ENCODE measurements around the gene PUDP. TPM values are rescaled to one million over a fixed set of nuclear protein-coding genes. Genes with fewer than 3 reads are reported as not detected.

PUDP gene
- total RNA-seq, 1 donor from 2014 or later = 17.2 TPM

DNA sequence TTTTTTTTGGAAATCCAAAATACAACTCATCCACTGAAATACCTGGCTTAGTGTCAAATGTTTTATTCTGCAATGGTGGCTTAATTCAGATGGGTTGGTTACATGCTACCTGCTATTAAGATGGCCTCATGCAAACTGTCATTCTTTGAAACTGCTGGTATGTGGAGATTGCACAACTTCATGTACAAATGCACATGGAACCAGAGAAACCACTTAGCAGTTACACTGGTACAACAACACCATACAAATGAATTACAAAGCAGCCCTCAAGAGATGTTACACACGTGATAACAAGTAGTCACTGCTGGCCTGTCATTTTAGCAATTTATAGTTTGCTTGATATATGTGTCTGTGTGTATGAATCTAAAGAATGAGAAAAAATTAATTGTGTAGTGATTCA is 85.0 kb downstream of the PUDP start:
- Histone ChIP-seq H3K27ac (no peak overlapping the region), H3K27me3 (no peaks in the 10 kb centered on the region), H3K36me3 (no peaks in the 10 kb centered on the region), H3K4me1 (peaks cover 4% of the 10 kb centered on the region), H3K4me3 (no peak overlapping the region), H3K9me3 (no peaks in the 10 kb centered on the region)
- TF ChIP-seq POLR2AphosphoS5 (IDR thresholded peaks at IDR 0.05; ENCODE audit: insufficient read depth in 1 of 2, low read depth in 1 of 2) (peak in 1 of 2 donors; percentile 51), POLR2A (IDR thresholded peaks at IDR 0.05) (no peak)
- DNase-seq (ENCODE audit: extremely low spot score in 2 of 2) = no peak
- intact Hi-C loops (cut with DNase I) = no loop called here

DNA sequence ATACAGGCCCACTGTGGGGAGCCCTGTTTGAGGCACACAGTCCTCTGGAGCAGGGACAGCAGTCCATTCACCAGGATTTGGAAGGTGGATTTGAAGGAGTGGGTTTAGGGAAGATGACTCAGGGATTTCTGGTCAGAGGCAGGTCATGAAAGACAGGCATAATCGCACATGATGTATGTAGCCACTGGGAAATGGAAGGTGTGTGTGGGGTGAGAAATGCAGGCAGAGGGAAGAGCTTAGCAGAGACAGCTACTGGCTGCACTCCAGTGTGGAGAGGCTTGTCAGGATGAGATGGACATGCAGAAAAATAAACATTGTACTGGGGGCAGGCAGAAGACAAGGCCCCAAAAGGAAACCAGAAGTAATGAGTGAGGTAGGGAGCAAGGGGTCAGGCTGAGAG is 85.7 kb downstream of the PUDP start:
- no peak overlapping the region for H3K27ac ChIP-seq
- DNase-seq (ENCODE audit: extremely low spot score in 2 of 2) = no peak
- peaks cover 4% of the 10 kb centered on the region for H3K4me1 ChIP-seq
- no peaks in the 10 kb centered on the region for H3K27me3 ChIP-seq
- no peak overlapping the region for H3K4me3 ChIP-seq
- intact Hi-C loops (cut with DNase I) = no loop called here
- no peaks in the 10 kb centered on the region for H3K9me3 ChIP-seq
- no peak for TF ChIP-seq POLR2AphosphoS5 (IDR thresholded peaks at IDR 0.05; ENCODE audit: insufficient read depth in 1 of 2, low read depth in 1 of 2)
- no peaks in the 10 kb centered on the region for H3K36me3 ChIP-seq

DNA sequence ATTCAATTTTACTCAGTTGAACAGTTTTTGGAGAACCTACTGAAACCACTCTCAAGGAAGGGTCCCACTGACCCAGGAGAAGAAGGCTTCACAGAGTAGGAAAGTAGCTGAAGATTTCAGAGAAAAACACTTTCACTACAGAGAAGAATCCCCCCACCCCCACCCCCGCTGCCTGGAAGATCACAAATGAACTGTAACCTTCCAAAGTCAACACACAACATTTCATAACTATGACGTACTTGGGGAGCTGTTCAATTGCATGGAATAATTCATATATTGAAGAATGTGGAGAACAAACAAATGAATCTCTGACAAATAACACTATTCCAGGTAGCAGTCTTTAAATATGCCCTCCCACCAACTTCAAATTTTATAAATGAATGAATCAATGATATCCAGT is 86.5 kb downstream of the PUDP start:
- DNase-seq (ENCODE audit: extremely low spot score in 2 of 2) = no peak
- no peak overlapping the region for H3K4me3 ChIP-seq
- intact Hi-C loops (cut with DNase I) = no loop called here

GRCh38 chrX:7060444-7060843 is 87.5 kb downstream of the PUDP start:
- Histone ChIP-seq H3K27me3 (no peaks in the 10 kb centered on the region), H3K36me3 (no peaks in the 10 kb centered on the region), H3K27ac (no peak overlapping the region), H3K9me3 (no peaks in the 10 kb centered on the region), H3K4me1 (peaks cover 4% of the 10 kb centered on the region), H3K4me3 (no peak overlapping the region)
- TF ChIP-seq CTCF (IDR thresholded peaks at IDR 0.05) = no peak
- no peak for TF ChIP-seq POLR2A (IDR thresholded peaks at IDR 0.05)
- TF ChIP-seq POLR2AphosphoS5 (IDR thresholded peaks at IDR 0.05; ENCODE audit: insufficient read depth in 1 of 2, low read depth in 1 of 2) = no peak
- DNase-seq (ENCODE audit: extremely low spot score in 2 of 2) = no peak
- intact Hi-C loops (cut with DNase I) = no loop called here

More for the DNA sequence above, 86.5 kb downstream of the PUDP start:
- no peaks in the 10 kb centered on the region for H3K36me3 ChIP-seq
- no peak for TF ChIP-seq POLR2A (IDR thresholded peaks at IDR 0.05)
- no peak overlapping the region for H3K27ac ChIP-seq
- H3K9me3 ChIP-seq = no peaks in the 10 kb centered on the region
- H3K4me1 ChIP-seq = peaks cover 4% of the 10 kb centered on the region
- H3K27me3 ChIP-seq = no peaks in the 10 kb centered on the region

GRCh38 chrX:7059859-7060258 is 88.1 kb downstream of the PUDP start:
- peaks cover 4% of the 10 kb centered on the region for H3K4me1 ChIP-seq
- H3K36me3 ChIP-seq = no peaks in the 10 kb centered on the region
- intact Hi-C loops (cut with DNase I) = no loop called here
- TF ChIP-seq POLR2AphosphoS5 (IDR thresholded peaks at IDR 0.05; ENCODE audit: insufficient read depth in 1 of 2, low read depth in 1 of 2) = no peak
- no peak for TF ChIP-seq CTCF (IDR thresholded peaks at IDR 0.05)
- no peak for TF ChIP-seq POLR2A (IDR thresholded peaks at IDR 0.05)
- no peak for DNase-seq (ENCODE audit: extremely low spot score in 2 of 2)
- H3K27me3 ChIP-seq = no peaks in the 10 kb centered on the region
- no peaks in the 10 kb centered on the region for H3K9me3 ChIP-seq
- H3K4me3 ChIP-seq = no peak overlapping the region
- no peak overlapping the region for H3K27ac ChIP-seq

GRCh38 chrX:7059214-7059838 is 88.6 kb downstream of the PUDP start:
- intact Hi-C loops (cut with DNase I) = no loop called here
- no peak overlapping the region for H3K4me3 ChIP-seq

More at GRCh38 chrX:7059214-7059838, 88.6 kb downstream of the PUDP start:
- TF ChIP-seq POLR2AphosphoS5 (IDR thresholded peaks at IDR 0.05; ENCODE audit: insufficient read depth in 1 of 2, low read depth in 1 of 2) (no peak), POLR2A (IDR thresholded peaks at IDR 0.05) (no peak), CTCF (IDR thresholded peaks at IDR 0.05) (no peak)
- no peak overlapping the region for H3K27ac ChIP-seq
- H3K27me3 ChIP-seq = no peaks in the 10 kb centered on the region
- H3K36me3 ChIP-seq = no peaks in the 10 kb centered on the region
- no peaks in the 10 kb centered on the region for H3K9me3 ChIP-seq
- peaks cover 4% of the 10 kb centered on the region for H3K4me1 ChIP-seq
- DNase-seq (ENCODE audit: extremely low spot score in 2 of 2) = no peak
